HCT116 (cell line): ENCODE results near the gene EPHA2. TPM values are rescaled to one million over a fixed set of nuclear protein-coding genes. Genes with fewer than 3 reads are reported as not detected.

Experiments
- ATAC-seq: fragments of 200-7000 bp; cut with Tn5 transposase; 2 replicates; pipeline ENCODE4 v1.9.1; 2020; ENCODE audit warnings: mild to moderate bottlenecking, moderate library complexity
- BruUV-seq: library from RNA; stranded (reverse); fragments of 400-500 nt; replicated peaks from 2 replicates; lab custom pipeline; 2021; lab: Mats Ljungman, UMichigan
- CTCF ChIA-PET: fragments of 300-600 bp; sonication (Branson Sonifier 250); formaldehyde crosslinking; loops from one replicate; lab custom pipeline; 2021; ENCODE audit warnings: antibody characterized with exemption; lab: Charles Lee
- POLR2A ChIA-PET: fragments of 300-600, 350-600 bp; sonication (Branson Sonifier 250); formaldehyde crosslinking; loops from one replicate; lab custom pipeline; 2021; ENCODE audit warnings: antibody characterized with exemption; lab: Charles Lee
- RAD21 ChIA-PET, 2 experiments: fragments of 300-600 bp; sonication (Branson Sonifier 250); formaldehyde crosslinking; loops; one replicate each; lab custom pipeline; 2023; ENCODE audit warnings: low total read pairs in 2 of 2; ENCODE audit not compliant: uncharacterized antibody in 2 of 2, unreplicated experiment in 2 of 2, low non-redundant PET in 1 of 2; lab: Charles Lee
- DNase-seq: peaks from one replicate; pipeline ENCODE4 v3.0.0-alpha.2; 2010; ENCODE audit warnings: low read depth, low spot score
- H2AFZ ChIP-seq: fragments of 200-600 bp; shearing (Covaris generic), sonication (generic); 2 replicates; pipeline ENCODE4 v1.6.1; 2017; ENCODE audit warnings: low read depth, mixed run types, mixed read lengths, antibody characterized with exemption, low read length; ENCODE audit not compliant: poor library complexity, severe bottlenecking
- H3K27ac ChIP-seq: 2 replicates; pipeline ENCODE4 v1.5.1; 2012; ENCODE audit warnings: low read depth, low read length
- H3K27me3 ChIP-seq: fragments of 200-600 bp; sonication (generic); 2 replicates; pipeline ENCODE4 v1.6.1; 2016; ENCODE audit warnings: mixed run types, low read length, mixed read lengths; ENCODE audit not compliant: insufficient read depth
- H3K36me3 ChIP-seq, 2 experiments: fragments of 200-500 bp in 1 of 2; fragments of 200-600 bp in 1 of 2; sonication (Bioruptor generic) in 1 of 2; sonication (generic) in 1 of 2; 2 replicates each; pipeline versions ENCODE4 v1.5.1 to v1.6.1; 2014 to 2016; ENCODE audit warnings: low read length in 2 of 2, inconsistent platforms in 1 of 2, mixed read lengths in 1 of 2, mixed run types in 1 of 2; ENCODE audit not compliant: insufficient read depth in 2 of 2, control insufficient read depth in 1 of 2
- H3K4me1 ChIP-seq, 2 experiments: fragments of 200-600 bp in 1 of 2; sonication (generic) in 1 of 2; 2 replicates each; pipeline versions ENCODE4 v1.5.1 to v1.6.1; 2012 to 2017; ENCODE audit warnings: low read length in 2 of 2, inconsistent platforms in 1 of 2, mild to moderate bottlenecking in 1 of 2, mixed read lengths in 1 of 2, mixed run types in 1 of 2, moderate library complexity in 1 of 2; ENCODE audit not compliant: insufficient read depth in 2 of 2, control insufficient read depth in 1 of 2
- H3K4me2 ChIP-seq: fragments of 200-600 bp; sonication (generic); 2 replicates; pipeline ENCODE4 v1.6.1; 2017; ENCODE audit warnings: mixed run types, low read length, mixed read lengths
- H3K4me3 ChIP-seq, 2 experiments: fragments of 200-600 bp in 1 of 2; sonication (generic) in 1 of 2; replicated peaks in 1 of 2; 2 replicates each; pipeline ENCODE4 v1.5.1; 2011 to 2016; ENCODE audit warnings: low read length in 2 of 2, control low read depth in 1 of 2, low read depth in 1 of 2, mild to moderate bottlenecking in 1 of 2, mixed read lengths in 1 of 2, mixed run types in 1 of 2
- H3K79me2 ChIP-seq: fragments of 200-600 bp; sonication (generic); 2 replicates; pipeline ENCODE4 v1.6.1; 2017; ENCODE audit warnings: mild to moderate bottlenecking, mixed run types, low read length, moderate library complexity, mixed read lengths; ENCODE audit not compliant: insufficient read depth
- H3K9ac ChIP-seq: fragments of 200-600 bp; sonication (generic); 2 replicates; pipeline ENCODE4 v1.6.1; 2016; ENCODE audit warnings: low read length, mixed read lengths
- H3K9me2 ChIP-seq: fragments of 200-600 bp; sonication (generic), shearing (Covaris generic); 2 replicates; pipeline ENCODE4 v1.6.1; 2017; ENCODE audit warnings: mixed run types, mild to moderate bottlenecking, moderate library complexity; ENCODE audit not compliant: insufficient read depth
- H3K9me3 ChIP-seq, 2 experiments: fragments of 200-500 bp in 1 of 2; fragments of 200-600 bp in 1 of 2; sonication (Bioruptor generic) in 1 of 2; sonication (generic) in 1 of 2; 2 replicates each; pipeline ENCODE4 v1.6.1; 2014 to 2017; ENCODE audit warnings: low read length in 2 of 2, mixed read lengths in 2 of 2, inconsistent platforms in 1 of 2, low read depth in 1 of 2, mild to moderate bottlenecking in 1 of 2, mixed run types in 1 of 2, moderate library complexity in 1 of 2; ENCODE audit not compliant: control insufficient read depth in 1 of 2, insufficient read depth in 1 of 2
- H4K20me1 ChIP-seq: fragments of 200-600 bp; sonication (generic), shearing (Covaris generic); 2 replicates; pipeline ENCODE4 v1.6.1; 2017; ENCODE audit warnings: mixed run types, mild to moderate bottlenecking, moderate library complexity; ENCODE audit not compliant: insufficient read depth
- ELF1 ChIP-seq: IDR thresholded peaks from 2 replicates; pipeline ENCODE4 v1.6.1; 2012; ENCODE audit warnings: low read depth, borderline replicate concordance
- POLR2AphosphoS5 ChIP-seq: IDR thresholded peaks from 2 replicates; pipeline ENCODE4 v1.6.1; 2011; ENCODE audit warnings: mild to moderate bottlenecking, low read depth, low read length, moderate library complexity
- TCF7L2 ChIP-seq: IDR thresholded peaks from 2 replicates; pipeline ENCODE4 v1.7.0; 2011; ENCODE audit warnings: borderline replicate concordance, inconsistent platforms; ENCODE audit not compliant: insufficient read depth, insufficient read length; ENCODE audit errors: extremely low read depth
- YY1 ChIP-seq: IDR thresholded peaks from 2 replicates; pipeline ENCODE4 v1.6.1; 2011; ENCODE audit warnings: low read length, low read depth, moderate library complexity, mild to moderate bottlenecking; ENCODE audit not compliant: insufficient replicate concordance; ENCODE audit errors: extremely low read depth
- ZFX ChIP-seq: fragments of 450-650 bp; IDR thresholded peaks from 2 replicates; pipeline ENCODE4 v1.6.1; 2017
- intact Hi-C: fragments of 100-400 bp; cut with micrococcal nuclease; formaldehyde crosslinking; loops from 2 replicates; pipeline ENCODE4 v1.10.0; 2022
- total RNA-seq: library from RNA; stranded (reverse); gene quantifications from one replicate; pipeline ENCODE4 v1.2.1, GENCODE V29; 2021; ENCODE audit not compliant: unreplicated experiment
- TF ChIP-seq, protein P1 (sequence below): IDR thresholded peaks from 2 replicates; pipeline ENCODE4 v1.6.1; 2012

Gene EPHA2
- total RNA-seq, 1 experiment from 2014 or later: 164 TPM

DNA sequence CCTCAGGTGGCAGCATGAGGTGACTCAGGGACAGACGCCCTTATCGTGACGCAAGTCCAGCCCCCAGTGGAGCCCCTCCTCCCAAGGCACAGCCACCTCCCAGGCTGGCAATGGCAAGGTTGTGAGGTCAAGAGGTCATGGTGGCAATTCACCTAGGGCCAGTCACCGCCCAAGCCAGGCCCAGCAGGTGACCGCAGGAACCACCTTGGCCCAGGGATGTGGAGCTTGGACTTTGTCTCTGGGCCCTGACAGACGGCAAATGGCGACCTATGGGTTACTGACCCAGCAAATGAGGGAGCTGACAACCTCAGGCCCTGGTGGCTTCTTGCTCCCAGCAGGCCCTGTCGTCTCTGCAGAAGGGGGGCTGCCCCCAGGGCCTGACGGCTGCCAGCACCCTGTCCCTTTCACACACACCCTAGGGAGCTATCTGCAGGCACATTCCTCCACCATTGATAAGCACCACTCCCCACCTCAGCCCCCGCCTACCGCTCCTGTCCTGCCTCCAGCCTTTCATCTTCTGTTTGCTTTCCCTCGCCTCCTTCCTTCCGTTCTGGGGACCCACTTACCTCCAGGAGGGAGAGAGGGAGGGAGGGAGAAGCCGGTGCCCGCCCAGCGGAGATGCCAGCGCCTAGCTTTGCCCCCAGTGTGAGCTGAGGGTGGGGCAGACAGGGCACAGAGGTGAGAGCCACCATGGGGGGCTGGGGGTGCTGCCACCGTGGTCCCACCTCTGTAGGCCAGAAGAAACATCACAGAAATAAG, 12.1 kb downstream of the EPHA2 start:
- Histone ChIP-seq H4K20me1 (peaks cover 15% of the 10 kb centered on the region; the same call in 1 of the 2 replicates), H3K27ac (peak overlapping the region; percentile 100), H3K36me3 (peaks cover 13 to 72% of the 10 kb centered on the region in 2 experiments; a peak in 3 of 4 replicates), H2AFZ (no peak overlapping the region), H3K27me3 (no peaks in the 10 kb centered on the region), H3K4me3 (peak overlapping the region; percentile 31 to 53), H3K9ac (peak overlapping the region; percentile 75), H3K9me2 (no peaks in the 10 kb centered on the region), H3K9me3 (no peaks in the 10 kb centered on the region), H3K4me1 (peaks cover 96 to 100% of the 10 kb centered on the region in 2 experiments), H3K4me2 (peak overlapping the region; percentile 85), H3K79me2 (peaks cover 100% of the 10 kb centered on the region)
- DNase-seq: peak; percentile 88
- peak; percentile 61 for ATAC-seq
- POLR2A ChIA-PET: interaction anchor here (0.8 to 5.8 kb wide), 6 partner anchors 9 to 63 kb away, joined by 3 to 59 read pairs (median 5); partner anchors contain the start of gene EPHA2
- BruUV-seq: no TSS peak
- peak; percentile 25 for TF ChIP-seq YY1
- TF ChIP-seq, protein P1, sequence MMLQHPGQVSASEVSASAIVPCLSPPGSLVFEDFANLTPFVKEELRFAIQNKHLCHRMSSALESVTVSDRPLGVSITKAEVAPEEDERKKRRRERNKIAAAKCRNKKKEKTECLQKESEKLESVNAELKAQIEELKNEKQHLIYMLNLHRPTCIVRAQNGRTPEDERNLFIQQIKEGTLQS: no peak
- TF ChIP-seq ZFX: 0 out of 2 replicates have a peak, but pooled peaks have one; percentile 29
- peak; percentile 99 for TF ChIP-seq TCF7L2
- no peak for TF ChIP-seq ELF1
- peak; percentile 54 for TF ChIP-seq POLR2AphosphoS5
- CTCF ChIA-PET: interaction anchor here (0.9 to 1.3 kb wide), 3 partner anchors 13 to 61 kb away, joined by 3 to 4 read pairs (median 3); no protein-coding TSS in a partner anchor
- RAD21 ChIA-PET: no interaction called here
- intact Hi-C loops: loop anchor here (2.0 kb wide), 3 partner anchors 39 to 73 kb away; no protein-coding TSS in a partner anchor
